ENCODE measurements around the gene ZBTB37.

- TF ChIP-seq, protein P1, sequence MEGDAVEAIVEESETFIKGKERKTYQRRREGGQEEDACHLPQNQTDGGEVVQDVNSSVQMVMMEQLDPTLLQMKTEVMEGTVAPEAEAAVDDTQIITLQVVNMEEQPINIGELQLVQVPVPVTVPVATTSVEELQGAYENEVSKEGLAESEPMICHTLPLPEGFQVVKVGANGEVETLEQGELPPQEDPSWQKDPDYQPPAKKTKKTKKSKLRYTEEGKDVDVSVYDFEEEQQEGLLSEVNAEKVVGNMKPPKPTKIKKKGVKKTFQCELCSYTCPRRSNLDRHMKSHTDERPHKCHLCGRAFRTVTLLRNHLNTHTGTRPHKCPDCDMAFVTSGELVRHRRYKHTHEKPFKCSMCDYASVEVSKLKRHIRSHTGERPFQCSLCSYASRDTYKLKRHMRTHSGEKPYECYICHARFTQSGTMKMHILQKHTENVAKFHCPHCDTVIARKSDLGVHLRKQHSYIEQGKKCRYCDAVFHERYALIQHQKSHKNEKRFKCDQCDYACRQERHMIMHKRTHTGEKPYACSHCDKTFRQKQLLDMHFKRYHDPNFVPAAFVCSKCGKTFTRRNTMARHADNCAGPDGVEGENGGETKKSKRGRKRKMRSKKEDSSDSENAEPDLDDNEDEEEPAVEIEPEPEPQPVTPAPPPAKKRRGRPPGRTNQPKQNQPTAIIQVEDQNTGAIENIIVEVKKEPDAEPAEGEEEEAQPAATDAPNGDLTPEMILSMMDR (IDR thresholded peaks at IDR 0.05; ENCODE audit: low read length) = no peak
- no peak for TF ChIP-seq EZH2 (IDR thresholded peaks at IDR 0.05; ENCODE audit: borderline replicate concordance, low read length)
Observed at GRCh38 chr1:173852105-173852504, 16.1 kb upstream of the ZBTB37 start.

Data from OCI-LY1 (cell line).